ENCODE results near the gene ZNF511. TPM values are rescaled to one million over a fixed set of nuclear protein-coding genes. Genes with fewer than 3 reads are reported as not detected.

ZNF511 gene
- total RNA-seq, 2 experiments from 2014 or later: 38.1 to 40.9 TPM

GRCh38 chr10:133354672-133355240 lies 46.0 kb downstream of the ZNF511 start:
- DNase-seq (no peak), ATAC-seq (ENCODE audit: poor library complexity) (no peak)
- Histone ChIP-seq H3K36me3 (ENCODE audit: insufficient read depth, low read length) (no peaks in the 10 kb centered on the region), H3K4me3 (ENCODE audit: low read length) (no peak overlapping the region), H3K9me3 (ENCODE audit: control insufficient read depth in 1 of 2, insufficient read depth in 1 of 2, low read length in 2 of 2) (peaks cover 0 to 6% of the 10 kb centered on the region in 2 experiments), H3K4me1 (ENCODE audit: insufficient read depth, low read length) (peaks cover 19% of the 10 kb centered on the region), H3K27me3 (ENCODE audit: control insufficient read depth in 1 of 2, insufficient read depth in 2 of 2, low read length in 2 of 2) (no peaks in the 10 kb centered on the region), H3K27ac (ENCODE audit: low read depth in 1 of 2, low read length in 2 of 2) (no peak overlapping the region)
- H3K4me1 Mint-ChIP-seq (ENCODE audit: low read depth): no peaks in the 10 kb centered on the region
- ChIA-PET POLR2A (no interaction called here), CTCF (no interaction called here)
- no peaks in the 10 kb centered on the region for H3K36me3 Mint-ChIP-seq (ENCODE audit: low read depth)
- no peak overlapping the region for H3K27ac Mint-ChIP-seq
- no peaks in the 10 kb centered on the region for H3K27me3 Mint-ChIP-seq
- intact Hi-C loops (cut with DNase I, micrococcal nuclease): loop anchor here in 1 of 2 experiments (1.0 kb wide), 1 partner anchor 14 kb away; no protein-coding TSS in a partner anchor
- no peaks in the 10 kb centered on the region for H3K9me3 Mint-ChIP-seq
- no peak for TF ChIP-seq CTCF (IDR thresholded peaks at IDR 0.05)
- H3K4me3 Mint-ChIP-seq: no peak overlapping the region

- Mint-ChIP-seq H3K27ac (no peak overlapping the region), H3K4me3 (no peak overlapping the region), H3K27me3 (no peaks in the 10 kb centered on the region), H3K36me3 (ENCODE audit: low read depth) (no peaks in the 10 kb centered on the region), H3K9me3 (no peaks in the 10 kb centered on the region), H3K4me1 (ENCODE audit: low read depth) (no peaks in the 10 kb centered on the region)
- ChIA-PET POLR2A (no interaction called here), CTCF (no interaction called here)
- H3K4me1 ChIP-seq (ENCODE audit: insufficient read depth, low read length): peaks cover 19% of the 10 kb centered on the region
- H3K4me3 ChIP-seq (ENCODE audit: low read length): no peak overlapping the region
- intact Hi-C loops (cut with DNase I, micrococcal nuclease): no loop called here
- H3K27ac ChIP-seq (ENCODE audit: low read depth in 1 of 2, low read length in 2 of 2): no peak overlapping the region
- DNase-seq: no peak
- H3K36me3 ChIP-seq (ENCODE audit: insufficient read depth, low read length): no peaks in the 10 kb centered on the region
- no peak for TF ChIP-seq CTCF (IDR thresholded peaks at IDR 0.05)
- H3K9me3 ChIP-seq (ENCODE audit: control insufficient read depth in 1 of 2, insufficient read depth in 1 of 2, low read length in 2 of 2): peaks cover 0 to 6% of the 10 kb centered on the region in 2 experiments
- no peaks in the 10 kb centered on the region for H3K27me3 ChIP-seq (ENCODE audit: control insufficient read depth in 1 of 2, insufficient read depth in 2 of 2, low read length in 2 of 2)
- no peak for ATAC-seq (ENCODE audit: poor library complexity)
Observed at GRCh38 chr10:133355266-133355665, 46.6 kb downstream of the ZNF511 start.

GRCh38 chr10:133355991-133356390 lies 47.3 kb downstream of the ZNF511 start:
- Histone ChIP-seq H3K27ac (ENCODE audit: low read depth in 1 of 2, low read length in 2 of 2) (no peak overlapping the region), H3K4me1 (ENCODE audit: insufficient read depth, low read length) (peaks cover 19% of the 10 kb centered on the region), H3K9me3 (ENCODE audit: control insufficient read depth in 1 of 2, insufficient read depth in 1 of 2, low read length in 2 of 2) (peaks cover 0 to 6% of the 10 kb centered on the region in 2 experiments), H3K4me3 (ENCODE audit: low read length) (no peak overlapping the region), H3K27me3 (ENCODE audit: control insufficient read depth in 1 of 2, insufficient read depth in 2 of 2, low read length in 2 of 2) (no peaks in the 10 kb centered on the region), H3K36me3 (ENCODE audit: insufficient read depth, low read length) (no peaks in the 10 kb centered on the region)
- CTCF ChIA-PET: interaction anchor here (3.4 kb wide), 1 partner anchor 26 kb away, joined by 12 read pairs; no protein-coding TSS in a partner anchor
- no peak overlapping the region for H3K27ac Mint-ChIP-seq
- POLR2A ChIA-PET: no interaction called here
- peak overlapping the region; percentile 75 for H3K4me3 Mint-ChIP-seq
- intact Hi-C loops (cut with DNase I, micrococcal nuclease): loop anchor here in 1 of 2 experiments (2.0 kb wide), 2 partner anchors 19 to 39 kb away; partner anchors contain the start of genes CALY and MTG1
- TF ChIP-seq CTCF (IDR thresholded peaks at IDR 0.05): no peak
- DNase-seq: no peak
- H3K27me3 Mint-ChIP-seq: no peaks in the 10 kb centered on the region
- no peaks in the 10 kb centered on the region for H3K36me3 Mint-ChIP-seq (ENCODE audit: low read depth)
- H3K9me3 Mint-ChIP-seq: no peaks in the 10 kb centered on the region
- H3K4me1 Mint-ChIP-seq (ENCODE audit: low read depth): no peaks in the 10 kb centered on the region
- ATAC-seq (ENCODE audit: poor library complexity): no peak

Data from CD4-positive, alpha-beta T cell (primary cell).